Stimulated activated CD8-positive, alpha-beta memory T cell treated with anti-CD3 and anti-CD28 coated beads, Interleukin-15, amount 100 ng/mL, for 48 hours (primary cell): ENCODE data around the gene MICU2.

Experiments
- DNase-seq, 2 donors: peaks; one replicate each; pipeline ENCODE4 v3.0.0-alpha.2; 2020; ENCODE audit warnings: low read depth in 2 of 2

MICU2 gene

GRCh38 chr13:21546372-21546771 is 57.6 kb downstream of the MICU2 start:
- DNase-seq = no peak

DNA sequence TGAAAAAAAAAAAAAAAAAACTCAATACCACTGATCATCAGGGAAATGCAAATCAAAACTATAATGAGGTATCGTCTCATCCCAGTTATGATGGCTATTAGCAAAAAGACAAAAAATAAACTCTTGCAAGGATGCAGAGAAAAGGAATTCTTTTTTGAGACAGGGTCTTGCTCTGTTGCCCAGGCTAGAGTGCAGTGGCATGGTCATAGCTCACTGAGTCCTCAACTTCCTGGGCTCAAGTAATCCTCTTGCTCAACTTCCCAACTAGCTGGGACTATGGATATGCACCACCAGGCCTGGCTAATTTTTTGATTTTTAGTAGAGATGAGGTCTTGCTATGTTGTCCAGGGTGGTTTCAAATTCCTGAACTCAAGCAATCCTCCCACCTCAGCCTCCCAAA is 59.5 kb downstream of the MICU2 start:
- DNase-seq = no peak

GRCh38 chr13:21542563-21542962 is 61.4 kb downstream of the MICU2 start:
- DNase-seq = no peak

DNA sequence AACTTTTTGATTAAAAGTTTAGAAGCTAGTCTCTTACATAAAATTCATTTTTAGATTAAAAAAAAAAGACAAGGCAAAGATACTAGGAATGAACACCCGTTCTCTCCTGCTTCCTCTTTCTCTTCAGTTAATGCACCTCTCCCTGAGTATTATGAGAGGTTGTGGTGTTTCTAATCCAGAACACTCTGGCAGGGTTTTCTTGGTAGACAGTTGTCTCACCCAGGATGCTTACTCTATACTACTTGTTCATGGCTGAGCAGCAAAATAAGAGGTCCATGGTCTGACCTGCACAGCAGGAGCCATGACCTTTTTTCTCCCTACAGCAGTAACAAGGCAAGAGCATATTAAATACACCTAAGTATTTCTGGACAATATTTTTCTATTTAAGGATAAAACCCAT is 62.0 kb downstream of the MICU2 start:
- no peak for DNase-seq

DNA sequence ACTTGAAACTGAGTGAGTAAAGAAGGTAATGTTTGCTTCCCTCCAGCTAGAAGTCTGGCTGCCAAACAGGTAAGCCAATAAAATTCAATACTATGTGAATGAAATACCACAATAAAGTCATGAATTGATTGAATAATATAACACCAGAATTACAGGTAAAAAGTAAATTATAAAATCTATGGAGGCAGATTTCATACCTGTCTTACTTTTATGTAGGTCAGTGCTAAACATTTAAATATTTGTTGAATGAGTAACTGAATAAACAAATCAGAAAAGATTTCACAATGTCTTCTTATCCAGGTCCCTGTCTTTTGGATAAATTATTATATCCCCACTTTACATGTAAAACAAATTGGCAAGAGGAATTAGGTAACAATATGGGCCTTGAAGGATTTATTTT is 62.7 kb downstream of the MICU2 start:
- no peak for DNase-seq

DNA sequence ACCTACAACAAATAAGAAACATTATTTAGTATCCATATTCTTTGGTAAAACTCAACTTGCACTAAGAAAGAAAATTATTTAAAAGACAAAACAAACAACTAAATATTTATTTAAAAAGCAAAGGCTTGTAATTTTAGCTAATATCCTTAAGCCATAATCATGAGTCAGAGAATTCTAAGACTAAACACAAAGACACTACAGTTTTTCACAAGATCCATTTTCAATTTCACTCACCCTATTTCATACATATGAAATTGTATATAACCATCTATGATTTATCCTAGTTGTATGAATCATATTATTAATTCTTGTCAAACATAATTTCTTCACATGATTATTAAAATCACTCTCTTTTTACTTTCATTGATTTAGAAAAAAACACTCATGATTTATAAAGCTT is 64.3 kb downstream of the MICU2 start:
- DNase-seq = no peak

- no peak for DNase-seq
Observed at GRCh38 chr13:21538753-21539152, 65.2 kb downstream of the MICU2 start.

DNA sequence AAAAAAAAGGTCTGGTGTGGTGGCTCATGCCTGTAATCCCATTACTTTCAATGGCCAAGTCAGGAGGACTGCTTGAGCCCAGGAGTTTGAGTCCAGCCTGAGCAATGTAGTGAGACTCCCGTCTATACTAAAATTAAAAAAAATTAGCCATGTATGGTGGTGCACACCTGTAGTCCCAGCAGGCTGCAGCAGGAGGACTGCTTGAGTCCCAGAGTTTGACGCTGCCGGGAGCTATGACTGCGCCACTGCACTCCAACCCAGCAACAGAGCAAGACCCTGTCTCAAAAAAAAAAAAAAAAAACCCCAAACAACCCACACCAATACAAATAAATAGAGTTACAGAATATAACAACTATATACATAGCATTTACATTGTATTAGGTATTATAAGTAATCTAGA is 65.7 kb downstream of the MICU2 start:
- no peak for DNase-seq

GRCh38 chr13:21537105-21537504 is 66.9 kb downstream of the MICU2 start:
- no peak for DNase-seq

GRCh38 chr13:21534760-21535159 is 69.2 kb downstream of the MICU2 start:
- no peak for DNase-seq

DNA sequence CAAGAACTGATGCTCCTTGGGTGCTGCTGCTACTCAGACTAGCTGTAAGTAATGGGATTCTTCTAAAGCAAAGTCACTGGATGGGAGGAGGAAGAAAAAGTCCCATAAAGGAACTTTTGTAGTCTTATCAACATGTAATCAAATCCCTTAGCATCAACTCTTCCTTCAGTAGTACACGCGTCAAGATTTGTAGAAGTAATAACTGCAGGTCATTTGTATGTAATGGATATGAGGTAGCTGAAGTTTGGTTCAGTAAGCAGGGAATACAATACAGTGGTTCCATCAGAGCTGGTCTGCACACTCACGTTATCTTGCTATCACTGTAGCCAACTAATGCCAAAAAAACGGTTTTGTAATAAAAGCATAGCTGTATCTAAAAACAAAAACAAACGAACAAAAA is 72.5 kb downstream of the MICU2 start:
- DNase-seq = no peak

GRCh38 chr13:21530656-21531055 is 73.3 kb downstream of the MICU2 start:
- DNase-seq = no peak

DNA sequence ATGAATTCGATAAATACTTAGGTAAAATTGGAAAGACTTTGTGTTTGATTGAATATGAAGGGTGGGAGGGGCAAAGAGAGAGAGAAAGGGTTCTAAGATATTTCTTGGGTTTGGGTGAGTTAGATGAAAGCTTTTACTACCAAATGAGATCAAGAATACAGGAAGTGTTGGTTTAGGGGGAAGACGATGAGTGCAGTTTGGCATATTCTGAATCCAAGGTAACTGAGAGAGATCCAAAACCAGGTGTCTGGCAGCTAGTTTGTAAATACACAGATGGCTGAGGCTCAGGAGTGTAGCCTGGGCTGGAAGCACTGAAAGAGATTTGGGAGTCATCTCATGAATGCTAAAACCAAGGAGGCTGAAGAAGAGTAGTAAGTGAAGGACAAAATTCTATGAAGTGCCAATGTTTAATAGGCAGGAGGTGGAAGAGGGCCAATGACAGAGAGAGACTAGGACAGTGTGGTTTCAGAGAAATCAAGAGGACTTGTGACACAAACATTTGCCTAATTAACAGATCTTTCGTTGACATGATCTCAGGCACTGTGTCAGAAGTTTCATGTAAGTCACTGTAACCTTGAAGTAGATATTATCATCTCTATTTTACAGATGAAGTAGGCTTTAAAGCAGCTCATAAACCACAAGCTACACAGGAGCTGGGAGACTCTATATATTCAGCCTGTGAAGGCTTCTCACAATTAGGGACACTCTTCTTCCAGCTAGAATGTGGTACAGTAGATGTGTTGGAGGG is 74.7 kb downstream of the MICU2 start:
- no peak for DNase-seq

- no peak for DNase-seq
Observed at GRCh38 chr13:21528616-21529015, 75.4 kb downstream of the MICU2 start.

DNA sequence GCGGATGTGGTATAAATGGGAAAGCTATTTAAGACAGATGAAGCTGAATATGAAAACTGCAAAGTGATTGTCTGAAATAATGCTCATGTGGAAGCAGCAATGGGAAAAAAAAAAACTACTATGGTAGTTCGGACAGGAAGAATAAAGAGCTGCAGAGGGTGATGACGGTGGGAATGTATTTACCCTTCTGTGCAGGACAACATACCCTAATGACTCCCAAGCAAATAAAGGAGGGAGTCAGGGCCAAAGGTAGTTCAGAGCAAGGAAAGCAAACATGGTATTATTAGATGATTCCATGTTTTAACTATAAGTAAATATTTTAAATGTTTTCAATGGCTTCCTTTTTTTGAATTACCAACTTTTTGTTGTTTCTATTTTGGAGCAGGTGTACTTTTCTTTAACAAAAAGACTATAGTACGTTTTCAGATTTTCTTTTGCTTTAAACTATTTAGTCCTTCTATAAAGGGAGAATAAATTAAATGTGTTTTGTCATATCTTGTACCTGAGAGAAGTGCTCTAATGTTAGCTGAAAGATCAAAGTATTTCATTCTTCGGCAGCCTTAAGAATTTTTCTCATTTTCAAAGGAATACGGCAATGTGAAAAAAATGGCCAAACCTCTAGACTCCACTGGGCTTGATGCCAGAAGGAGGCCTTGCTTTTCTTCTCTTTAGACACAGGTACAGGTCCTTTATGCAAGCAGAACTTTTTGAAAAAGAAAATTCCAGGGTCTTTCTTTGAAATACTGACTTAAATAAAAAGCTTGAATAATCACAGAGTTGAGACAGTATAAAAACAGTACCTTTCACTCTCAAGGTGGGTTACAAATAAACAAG is 77.0 kb downstream of the MICU2 start:
- DNase-seq = no peak

DNA sequence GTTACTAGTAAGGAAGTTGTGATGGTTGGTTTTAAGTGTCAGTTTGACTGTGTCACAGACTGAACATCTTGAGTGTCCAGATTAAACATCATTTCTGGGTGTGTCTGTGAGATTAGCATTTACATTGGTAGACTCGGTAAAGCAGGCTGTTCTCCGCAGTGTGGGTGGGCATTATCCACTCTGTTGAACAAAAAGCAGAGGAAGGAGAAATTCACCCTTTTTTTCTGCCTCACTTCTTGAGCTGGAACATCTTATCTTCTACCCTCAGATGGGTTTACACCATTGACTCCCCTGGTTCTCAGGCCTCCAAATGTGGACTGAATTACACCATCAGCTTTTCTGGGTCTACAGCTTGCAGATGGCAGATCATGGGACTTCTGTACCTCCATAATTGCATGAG is 81.1 kb downstream of the MICU2 start:
- DNase-seq = no peak

DNA sequence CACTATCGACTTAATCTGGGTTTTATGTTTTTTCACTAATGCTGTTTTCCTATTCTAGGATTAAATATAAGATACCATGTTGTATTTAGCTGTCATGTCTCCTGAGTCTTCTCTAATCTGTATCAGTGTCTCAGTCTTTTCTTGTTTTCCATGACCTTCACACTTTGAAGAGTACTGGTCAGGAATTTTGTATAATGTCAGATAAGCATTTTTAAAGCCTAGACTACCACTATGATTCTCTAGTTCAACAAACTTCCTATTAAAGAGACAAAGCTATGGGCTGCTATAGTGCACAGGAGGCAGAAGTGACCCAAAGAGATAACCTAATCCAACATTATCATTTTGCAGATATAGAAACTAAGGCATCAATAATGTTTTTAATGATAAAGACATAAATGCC is 81.8 kb downstream of the MICU2 start:
- DNase-seq = no peak

- no peak for DNase-seq
Observed at GRCh38 chr13:21518617-21519144, 85.3 kb downstream of the MICU2 start.

DNA sequence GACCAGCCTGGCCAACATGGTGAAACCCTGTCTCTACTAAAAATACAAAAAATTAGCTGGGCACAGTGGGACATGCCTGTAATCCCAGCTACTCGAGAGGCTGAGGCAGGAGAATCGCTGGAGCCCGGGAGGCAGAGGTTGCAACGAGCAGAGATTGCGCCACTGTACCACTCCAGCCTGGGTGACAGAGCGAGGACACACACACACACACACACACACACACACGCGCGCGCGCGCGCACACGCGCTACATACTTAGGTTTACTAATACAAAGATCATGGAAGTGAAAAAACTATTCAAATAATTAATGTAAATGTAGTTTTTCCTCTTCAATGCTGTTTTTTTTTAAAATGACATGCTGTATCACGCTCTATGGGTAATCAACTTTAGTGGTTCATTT is 86.4 kb downstream of the MICU2 start:
- no peak for DNase-seq

- no peak for DNase-seq
Observed at GRCh38 chr13:21516805-21517204, 87.2 kb downstream of the MICU2 start.

DNA sequence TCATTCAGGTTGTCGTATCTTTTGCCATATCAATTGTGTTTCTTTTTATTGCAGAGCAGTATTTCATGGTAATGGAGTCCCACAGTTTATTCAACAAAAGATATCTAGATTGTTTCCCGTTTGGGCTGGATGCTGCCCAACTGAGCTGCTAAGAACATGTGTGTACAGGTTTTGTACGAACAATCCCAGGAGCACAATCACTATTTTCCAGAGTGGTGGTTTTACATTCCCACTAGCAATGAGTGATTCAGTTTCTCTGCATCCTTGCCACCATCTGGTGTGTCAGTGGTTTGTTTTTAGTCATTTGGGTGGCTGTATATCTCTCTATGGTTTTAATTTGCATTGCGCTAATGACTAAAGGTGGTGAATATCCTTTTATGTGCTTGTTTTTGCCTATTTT is 92.1 kb downstream of the MICU2 start:
- no peak for DNase-seq

GRCh38 chr13:21504379-21504778 is 99.6 kb downstream of the MICU2 start:
- no peak for DNase-seq

GRCh38 chr13:21501686-21502085 is 102.3 kb downstream of the MICU2 start:
- no peak for DNase-seq
